H1 (cell line): Measurements from ENCODE around the gene GUF1. TPM values are rescaled to one million over a fixed set of nuclear protein-coding genes. Genes with fewer than 3 reads are reported as not detected.

ENCODE experiments used
- CTCF ChIA-PET: fragments of 300-600 bp; sonication (Branson Sonifier 250); formaldehyde crosslinking; loops from one replicate; lab custom pipeline; 2021; ENCODE audit not compliant: partially characterized antibody; lab: Charles Lee
- POLR2A ChIA-PET: fragments of 300-600 bp; sonication (Branson Sonifier 250); formaldehyde crosslinking; loops from one replicate; lab custom pipeline; 2021; ENCODE audit warnings: inconsistent platforms; ENCODE audit not compliant: partially characterized antibody; lab: Charles Lee
- DNase-seq, 2 experiments: peaks; one replicate each; pipeline versions ENCODE4 v3.0.0 to v3.0.0-alpha.2; 2010 to 2022; ENCODE audit warnings: low spot score in 2 of 2, low read depth in 1 of 2, mixed read lengths in 1 of 2
- FAIRE-seq: peaks from 2 replicates; lab custom pipeline; 2011; peaks lifted over from hg19 to GRCh38; lab: Jason Lieb, UNC
- H2AFZ ChIP-seq: 2 replicates; pipeline ENCODE4 v1.8.1; 2012; ENCODE audit warnings: low read length, inconsistent platforms
- H2AK5ac ChIP-seq: 2 replicates; pipeline ENCODE4 v1.6.1; 2013; ENCODE audit warnings: low read depth, low read length
- H2BK120ac ChIP-seq: replicated peaks from 2 replicates; pipeline ENCODE3; 2013; ENCODE audit warnings: low read depth, low read length, inconsistent platforms
- H2BK12ac ChIP-seq: 2 replicates; pipeline ENCODE4 v1.6.1; 2013; ENCODE audit warnings: low read depth, low read length
- H2BK15ac ChIP-seq: 2 replicates; pipeline ENCODE4 v1.6.1; 2013; ENCODE audit warnings: low read length
- H2BK20ac ChIP-seq: 2 replicates; pipeline ENCODE4 v1.6.1; 2013; ENCODE audit warnings: low read length
- H2BK5ac ChIP-seq: 2 replicates; pipeline ENCODE4 v1.6.1; 2013; ENCODE audit warnings: low read depth, low read length
- H3K14ac ChIP-seq: 2 replicates; pipeline ENCODE4 v1.6.1; 2013; ENCODE audit warnings: inconsistent platforms; ENCODE audit not compliant: insufficient read length
- H3K18ac ChIP-seq: 2 replicates; pipeline ENCODE4 v1.6.1; 2013; ENCODE audit warnings: low read length; ENCODE audit errors: extremely low read depth
- H3K23ac ChIP-seq: 2 replicates; pipeline ENCODE4 v1.6.1; 2013; ENCODE audit warnings: inconsistent platforms; ENCODE audit not compliant: insufficient read length
- H3K23me2 ChIP-seq: 2 replicates; pipeline ENCODE4 v1.6.1; 2013; ENCODE audit warnings: low read depth, low read length
- H3K27ac ChIP-seq: 2 replicates; pipeline ENCODE4 v1.6.1; 2011; ENCODE audit warnings: low read depth, low read length, inconsistent platforms
- H3K27me3 ChIP-seq, 4 experiments: replicated peaks in 1 of 4; 1 replicate in 1 of 4; 2 replicates in 3 of 4; pipeline versions ENCODE4 v1.6.1 to v1.8.1; 2011 to 2013; ENCODE audit warnings: low read length in 3 of 4, mild to moderate bottlenecking in 3 of 4, inconsistent platforms in 2 of 4, mixed read lengths in 2 of 4, moderate library complexity in 1 of 4; ENCODE audit not compliant: control insufficient read depth in 3 of 4, insufficient read depth in 3 of 4; ENCODE audit errors: extremely low read depth in 1 of 4
- H3K36me3 ChIP-seq, 4 experiments: 2 replicates each; pipeline versions ENCODE4 v1.6.1 to v1.8.1; 2011 to 2013; ENCODE audit warnings: mild to moderate bottlenecking in 4 of 4, low read length in 3 of 4, moderate library complexity in 2 of 4, control low read depth in 1 of 4, inconsistent platforms in 1 of 4; ENCODE audit not compliant: insufficient read depth in 4 of 4, control insufficient read depth in 2 of 4
- H3K4ac ChIP-seq: replicated peaks from 2 replicates; pipeline ENCODE3; 2013; ENCODE audit warnings: low read length, low read depth, mixed read lengths, inconsistent platforms; ENCODE audit not compliant: insufficient read length
- H3K4me1 ChIP-seq, 4 experiments: replicated peaks in 1 of 4; 1 replicate in 1 of 4; 2 replicates in 3 of 4; pipeline versions ENCODE4 v1.6.1 to v1.8.1; 2011 to 2013; ENCODE audit warnings: low read length in 3 of 4, inconsistent platforms in 2 of 4, mixed read lengths in 1 of 4; ENCODE audit not compliant: insufficient read depth in 4 of 4, control insufficient read depth in 3 of 4
- H3K4me2 ChIP-seq, 2 experiments: 2 replicates each; pipeline versions ENCODE4 v1.6.1 to v1.8.1; 2011 to 2013; ENCODE audit warnings: low read depth in 2 of 2, low read length in 2 of 2, control low read depth in 1 of 2, inconsistent platforms in 1 of 2, mild to moderate bottlenecking in 1 of 2; ENCODE audit not compliant: insufficient read depth in 1 of 2
- H3K4me3 ChIP-seq, 4 experiments: fragments of 200-600, 300-600 bp in 1 of 4; sonication (generic), shearing (Covaris generic), sonication (Bioruptor Twin) in 1 of 4; 2 replicates each; pipeline versions ENCODE4 v1.5.1 to v1.8.1; 2011 to 2016; ENCODE audit warnings: low read length in 4 of 4, low read depth in 3 of 4, control low read depth in 2 of 4, inconsistent platforms in 2 of 4, mild to moderate bottlenecking in 2 of 4, mixed read lengths in 1 of 4, moderate library complexity in 1 of 4; ENCODE audit not compliant: insufficient read depth in 2 of 4; ENCODE audit errors: extremely low read depth in 1 of 4
- H3K56ac ChIP-seq: replicated peaks from 2 replicates; pipeline ENCODE3; 2013; ENCODE audit warnings: low read depth, mild to moderate bottlenecking, mixed read lengths, low read length, inconsistent platforms; ENCODE audit not compliant: insufficient read length
- H3K79me1 ChIP-seq: 2 replicates; pipeline ENCODE4 v1.6.1; 2013; ENCODE audit warnings: low read depth, low read length, control low read depth
- H3K79me2 ChIP-seq, 2 experiments: 2 replicates each; pipeline versions ENCODE4 v1.6.1 to v1.8.1; 2012 to 2013; ENCODE audit warnings: low read length in 2 of 2, mild to moderate bottlenecking in 2 of 2, inconsistent platforms in 1 of 2; ENCODE audit not compliant: insufficient read depth in 2 of 2, control insufficient read depth in 1 of 2
- H3K9ac ChIP-seq, 4 experiments: replicated peaks in 1 of 4; 1 replicate in 1 of 4; 2 replicates in 3 of 4; pipeline versions ENCODE4 v1.6.1 to v1.8.1; 2011 to 2013; ENCODE audit warnings: low read depth in 3 of 4, low read length in 3 of 4, control low read depth in 2 of 4, mild to moderate bottlenecking in 2 of 4, moderate library complexity in 2 of 4, inconsistent platforms in 1 of 4; ENCODE audit errors: extremely low read depth in 1 of 4
- H3K9me3 ChIP-seq, 2 experiments: 2 replicates each; pipeline versions ENCODE4 v1.6.1 to v1.8.1; 2012 to 2013; ENCODE audit warnings: mild to moderate bottlenecking in 2 of 2, moderate library complexity in 2 of 2, control low read depth in 1 of 2, inconsistent platforms in 1 of 2, low read depth in 1 of 2, low read length in 1 of 2, mixed read lengths in 1 of 2; ENCODE audit not compliant: insufficient read depth in 2 of 2
- H4K20me1 ChIP-seq, 2 experiments: replicated peaks in 1 of 2; 2 replicates each; pipeline versions ENCODE3 to v1.8.1; 2011 to 2013; ENCODE audit warnings: inconsistent platforms in 2 of 2, low read length in 2 of 2, mild to moderate bottlenecking in 1 of 2; ENCODE audit not compliant: insufficient read depth in 2 of 2, control insufficient read depth in 1 of 2
- H4K5ac ChIP-seq: 2 replicates; pipeline ENCODE4 v1.6.1; 2013; ENCODE audit warnings: low read length, low read depth, mixed read lengths, inconsistent platforms; ENCODE audit not compliant: insufficient read length
- H4K8ac ChIP-seq: 2 replicates; pipeline ENCODE4 v1.8.0; 2013; ENCODE audit warnings: mild to moderate bottlenecking, moderate library complexity, low read length, inconsistent platforms; ENCODE audit not compliant: insufficient read depth; ENCODE audit errors: extremely low read depth
- H4K91ac ChIP-seq: replicated peaks from 2 replicates; pipeline ENCODE3; 2013; ENCODE audit warnings: low read length, mixed read lengths, inconsistent platforms; ENCODE audit not compliant: insufficient read length
- EP300 ChIP-seq, 2 experiments: IDR thresholded peaks; 1 replicate in 1 of 2; 2 replicates in 1 of 2; pipeline ENCODE4 v1.6.1; 2011 to 2012; ENCODE audit warnings: low read depth in 2 of 2, low read length in 2 of 2, mild to moderate bottlenecking in 2 of 2, borderline replicate concordance in 1 of 2, inconsistent platforms in 1 of 2, moderate library complexity in 1 of 2
- FOSL1 ChIP-seq: IDR thresholded peaks from 2 replicates; pipeline ENCODE4 v1.6.1; 2011; ENCODE audit warnings: mild to moderate bottlenecking, low read depth, low read length, moderate library complexity; ENCODE audit not compliant: insufficient read depth
- GABPA ChIP-seq: IDR thresholded peaks from 2 replicates; pipeline ENCODE4 v1.6.1; 2011; ENCODE audit warnings: mild to moderate bottlenecking, low read length, moderate library complexity, borderline replicate concordance; ENCODE audit not compliant: insufficient read depth
- NRF1 ChIP-seq: IDR thresholded peaks from 2 replicates; pipeline ENCODE4 v1.6.1; 2011; ENCODE audit warnings: mild to moderate bottlenecking, low read depth, low read length, improper control_type of control experiment
- RFX5 ChIP-seq: IDR thresholded peaks from 2 replicates; pipeline ENCODE4 v1.6.1; 2011; ENCODE audit warnings: low read depth, low read length, improper control_type of control experiment, borderline replicate concordance
- SIRT6 ChIP-seq: IDR thresholded peaks from one replicate; pipeline ENCODE4 v1.7.1; 2012; ENCODE audit warnings: low read length, inconsistent platforms
- SP4 ChIP-seq: IDR thresholded peaks from 2 replicates; pipeline ENCODE4 v1.6.1; 2012; ENCODE audit warnings: low read length, inconsistent platforms
- SRF ChIP-seq: IDR thresholded peaks from 2 replicates; pipeline ENCODE4 v1.6.1; 2011; ENCODE audit warnings: mild to moderate bottlenecking, low read depth, low read length, moderate library complexity
- WGBS, 2 experiments: shearing (Covaris generic) in 1 of 2; methylation state at CpG; one replicate each; pipeline versions ENCODE4 v1.1.6 to v1.1.7; 2013 to 2015; ENCODE audit warnings: low lambda C conversion rate in 2 of 2, mixed read lengths in 2 of 2, inconsistent platforms in 1 of 2, low coverage in 1 of 2, missing lambda C conversion rate in 1 of 2; ENCODE audit not compliant: insufficient replicate concordance in 2 of 2, insufficient coverage in 1 of 2, insufficient read length in 1 of 2; ENCODE audit errors: extremely low coverage in 1 of 2, missing lambda C conversion rate in 1 of 2; 5-methylcytosine and 5-hydroxymethylcytosine counted together
- polyA plus RNA-seq, 7 experiments: library from polyadenylated mRNA; depleted of rRNA in 3 of 7; stranded (reverse) in 5 of 7; unstranded in 2 of 7; fragments of >200 nt in 5 of 7; fragments of 200-250 nt in 2 of 7; gene quantifications; 1 replicate in 5 of 7; 2 replicates in 1 of 7; 4 replicates in 1 of 7; pipeline versions ENCODE4 v1.2.1 to v1.2.3, GENCODE V29; 2011 to 2013; ENCODE audit warnings: missing spikeins in 2 of 7, mixed read lengths in 2 of 7
- total RNA-seq: library from RNA; stranded (reverse); fragmentation: NEBNext Ultra II Directional; extraction: Animal tissue kit (Norgen Biotek cat#: 25700); gene quantifications from 2 replicates; pipeline ENCODE4 v1.2.1, GENCODE V29; 2021

The GUF1 gene
- total and polyA plus RNA-seq, 2 of the 8 experiments (the other 6 are each of a cell fraction or from before 2014, with no cell fraction given), result 14.8 to 30.6 TPM

DNA sequence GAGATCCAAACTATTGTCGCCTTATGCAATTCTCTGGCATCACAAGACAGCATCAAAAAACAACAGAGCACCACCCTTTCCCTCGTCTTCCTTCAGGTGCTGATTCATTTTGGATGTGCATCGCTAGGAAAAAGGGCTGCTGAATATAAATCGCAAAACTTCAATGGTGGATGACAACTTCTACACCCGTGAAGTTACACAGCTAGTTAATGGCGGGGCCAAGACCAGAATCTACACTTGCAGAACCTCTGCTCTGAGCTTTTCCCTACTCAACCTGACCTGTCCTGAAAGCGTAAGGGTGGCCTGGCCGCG lies 47.5 kb downstream of the GUF1 start:
- Histone ChIP-seq H4K20me1 (peaks cover 0 to 1% of the 10 kb centered on the region in 2 experiments), H3K14ac (no peak overlapping the region), H3K9ac (peak overlapping the region; percentile 55 to 82 (median 66)), H3K4ac (no peak overlapping the region), H3K4me3 (peak overlapping the region; percentile 60 to 86 (median 71)), H2AK5ac (no peak overlapping the region), H3K4me2 (peak overlapping the region; percentile 84 to 91), H2BK12ac (no peak overlapping the region), H3K79me1 (no peaks in the 10 kb centered on the region), H4K8ac (0 out of 2 replicates have a peak overlapping the region, but pooled peaks have one; percentile 4), H4K91ac (no peak overlapping the region), H2AFZ (peak overlapping the region; percentile 82; the same call in 1 of the 2 replicates), H3K18ac (no peak overlapping the region), H3K36me3 (no peaks in the 10 kb centered on the region), H3K27ac (no peak overlapping the region), H3K79me2 (peaks cover 0 to 43% of the 10 kb centered on the region in 2 experiments; a peak in 3 of 4 replicates), H3K56ac (no peak overlapping the region), H2BK5ac (0 out of 2 replicates have a peak overlapping the region, but pooled peaks have one; percentile 35), H3K23me2 (peaks cover 7% of the 10 kb centered on the region), H3K27me3 (peaks cover 1 to 4% (median 4%) of the 10 kb centered on the region in 4 experiments; a peak in 4 of 7 replicates), H2BK120ac (no peak overlapping the region), H4K5ac (no peak overlapping the region), H3K9me3 (no peaks in the 10 kb centered on the region), H2BK20ac (no peak overlapping the region), H3K4me1 (peaks cover 0 to 6% (median 1%) of the 10 kb centered on the region in 4 experiments; a peak in 3 of 7 replicates), H3K23ac (no peak overlapping the region), H2BK15ac (no peak overlapping the region)
- CTCF ChIA-PET, result no interaction called here
- DNase-seq (no peak), FAIRE-seq (no peak)
- POLR2A ChIA-PET, result interaction anchor here (0.8 to 2.1 kb wide), 3 partner anchors 9 to 27 kb away, joined by 4 to 8 read pairs (median 4); no protein-coding TSS in a partner anchor
- 9% methylated on average over 9 of the region's 9 CpGs; no CpG with 5 or more reads in 1 of the 2 experiments for WGBS, 2 experiments
- no peak for TF ChIP-seq NRF1
- TF ChIP-seq SP4, result no peak
- no peak for TF ChIP-seq EP300 (IDR thresholded peaks at IDR 0.05; ENCODE audit: borderline replicate concordance in 1 of 2, low read depth in 2 of 2, low read length in 2 of 2)
- no peak for TF ChIP-seq SIRT6
- no peak for TF ChIP-seq RFX5
- no peak for TF ChIP-seq GABPA
- no peak for TF ChIP-seq SRF
- TF ChIP-seq FOSL1, result no peak
